ENCODE data around the gene ALKBH5. TPM values are rescaled to one million over a fixed set of nuclear protein-coding genes. Genes with fewer than 3 reads are reported as not detected.
A peak's percentile ranks its signal among the peaks of the same experiment; 100 is the strongest.

Gene ALKBH5
- 100 to 1,000 TPM in 1 of 4 donors, 10 to 100 TPM in 3; 73.9 to 110 (median 93.6) TPM for total RNA-seq

GRCh38 chr17:18183334-18184142 lies at the start of gene ALKBH5:
TSS of gene ALKBH5 (plus strand) at chr17:18183828. CDS start at chr17:18184244, 416 bp downstream.
- peak; percentile 93 to 96 for DNase-seq (ENCODE audit: low spot score in 2 of 2)
- Histone ChIP-seq H3K4me1 (peaks cover 0 to 55% (median 40%) of the 10 kb centered on the region in 4 donors), H3K27ac (peak within 1 kb of the TSS; percentile 87 to 100 (median 98)), H3K4me3 (peak within 1 kb of the TSS; percentile 82 to 98 (median 90)), H3K36me3 (no peaks in the 10 kb centered on the region), H3K9me3 (no peaks in the 10 kb centered on the region), H3K27me3 (no peaks in the 10 kb centered on the region)
- TF ChIP-seq POLR2A (IDR thresholded peaks at IDR 0.05): peak; percentile 97 to 98
- TF ChIP-seq EP300 (IDR thresholded peaks at IDR 0.05): peak; percentile 10 to 87
- peak in 2 of 5 experiments; percentile 40 to 56 for TF ChIP-seq CTCF (IDR thresholded peaks at IDR 0.05)
- WGBS, 2 donors: 0 to 1% methylated on average over 24 to 31 of the region's 98 CpGs

GRCh38 chr17:18136357-18136756 lies 47.3 kb upstream of the ALKBH5 start:
- Histone ChIP-seq H3K4me1 (peaks cover 0 to 18% (median 0%) of the 10 kb centered on the region in 4 donors), H3K4me3 (no peak overlapping the region), H3K27me3 (no peaks in the 10 kb centered on the region), H3K36me3 (no peaks in the 10 kb centered on the region), H3K9me3 (no peaks in the 10 kb centered on the region), H3K27ac (no peak overlapping the region)
- no peak for DNase-seq (ENCODE audit: low spot score in 2 of 2)
- WGBS, 2 donors: 79 to 80% methylated on average over 17 to 19 of the region's 19 CpGs
- TF ChIP-seq CTCF (IDR thresholded peaks at IDR 0.05) (no peak), EP300 (IDR thresholded peaks at IDR 0.05) (no peak), POLR2A (IDR thresholded peaks at IDR 0.05) (no peak)

- DNase-seq (ENCODE audit: low spot score in 2 of 2): no peak
- Histone ChIP-seq H3K27ac (no peak overlapping the region), H3K27me3 (no peaks in the 10 kb centered on the region), H3K9me3 (no peaks in the 10 kb centered on the region), H3K4me3 (no peak overlapping the region), H3K36me3 (no peaks in the 10 kb centered on the region), H3K4me1 (peaks cover 0 to 20% (median 0%) of the 10 kb centered on the region in 4 donors)
- 81 to 83% methylated on average over 7 to 8 of the region's 8 CpGs for WGBS, 2 donors
- TF ChIP-seq CTCF (IDR thresholded peaks at IDR 0.05) (no peak), POLR2A (IDR thresholded peaks at IDR 0.05) (no peak), EP300 (IDR thresholded peaks at IDR 0.05) (no peak)
Observed at GRCh38 chr17:18138065-18138749, 45.4 kb upstream of the ALKBH5 start.

- no peak overlapping the region for H3K27ac ChIP-seq
- no peak for DNase-seq (ENCODE audit: low spot score in 2 of 2)
- no peaks in the 10 kb centered on the region for H3K9me3 ChIP-seq
- H3K4me3 ChIP-seq: no peak overlapping the region
- H3K27me3 ChIP-seq: no peaks in the 10 kb centered on the region
- 71 to 83% methylated on average over 2 of the region's 2 CpGs for whole genome bisulfite sequencing, 2 donors
- TF ChIP-seq EP300 (IDR thresholded peaks at IDR 0.05): no peak
- TF ChIP-seq CTCF (IDR thresholded peaks at IDR 0.05): no peak
- TF ChIP-seq POLR2A (IDR thresholded peaks at IDR 0.05): no peak
- peaks cover 0 to 20% (median 0%) of the 10 kb centered on the region in 4 donors for H3K4me1 ChIP-seq
- no peaks in the 10 kb centered on the region for H3K36me3 ChIP-seq
Observed at GRCh38 chr17:18139092-18139491, 44.5 kb upstream of the ALKBH5 start.

- 75 to 76% methylated on average over 14 of the region's 14 CpGs for whole genome bisulfite sequencing, 2 donors
- H3K9me3 ChIP-seq: no peaks in the 10 kb centered on the region
- TF ChIP-seq CTCF (IDR thresholded peaks at IDR 0.05): no peak
- TF ChIP-seq POLR2A (IDR thresholded peaks at IDR 0.05): no peak
- TF ChIP-seq EP300 (IDR thresholded peaks at IDR 0.05): no peak
- no peaks in the 10 kb centered on the region for H3K36me3 ChIP-seq
- H3K4me1 ChIP-seq: peaks cover 0 to 20% (median 0%) of the 10 kb centered on the region in 4 donors
- H3K4me3 ChIP-seq: no peak overlapping the region
- no peak overlapping the region for H3K27ac ChIP-seq
- DNase-seq (ENCODE audit: low spot score in 2 of 2): no peak
- no peaks in the 10 kb centered on the region for H3K27me3 ChIP-seq
Observed at GRCh38 chr17:18139498-18139897, 44.1 kb upstream of the ALKBH5 start.

All from tibial nerve (tissue), 4 donors.